ENCODE results near the gene SIL1. TPM values are rescaled to one million over a fixed set of nuclear protein-coding genes. Genes with fewer than 3 reads are reported as not detected.

SIL1 gene
- total and polyA plus RNA-seq, 9 of the 15 experiments (the other 6 are each of a cell fraction or from before 2014, with no cell fraction given), result 1.3 to 30.5 (median 18.1) TPM

DNA sequence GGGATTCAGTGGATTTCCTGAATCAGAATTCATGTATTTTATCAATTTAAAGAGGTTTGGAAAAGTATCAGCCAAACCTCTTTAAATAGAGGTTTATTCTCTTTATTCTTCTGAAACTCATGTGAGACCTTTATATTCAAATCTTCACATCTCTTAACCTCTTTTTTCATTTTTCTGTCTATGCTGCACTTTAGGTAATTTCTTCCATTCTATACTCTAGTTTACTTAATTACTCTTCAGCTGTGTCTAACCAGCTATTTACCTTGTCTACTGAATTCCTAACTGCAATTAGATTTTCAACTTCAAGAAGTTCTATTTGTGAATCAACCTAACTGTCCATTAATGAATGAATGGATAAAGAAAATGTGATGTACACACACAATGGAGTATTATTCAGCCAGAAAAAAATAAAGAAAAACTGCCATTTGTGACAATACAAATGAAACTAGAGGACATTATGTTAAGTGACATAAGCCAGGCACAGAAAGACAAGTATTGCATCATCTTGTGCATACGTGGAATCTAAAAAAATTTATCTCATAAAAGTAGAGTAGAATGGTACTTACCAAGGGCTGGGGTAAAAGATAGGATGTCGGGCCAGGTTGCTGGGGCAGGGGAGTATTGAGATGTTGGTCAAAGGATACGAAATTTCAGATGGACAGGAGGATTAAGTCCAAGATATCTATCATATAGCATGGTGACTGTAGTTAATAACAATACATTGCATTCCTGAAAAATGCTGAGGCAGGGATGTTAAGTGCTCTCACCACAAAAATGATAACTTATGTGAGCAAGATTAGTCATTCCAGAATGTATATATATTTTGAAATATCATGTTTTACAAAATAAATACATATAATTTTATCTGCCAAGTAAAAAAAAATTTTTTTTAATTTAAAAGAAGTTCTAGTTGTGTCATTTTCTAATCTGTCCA is 193.5 kb downstream of the SIL1 start (continued):
- TF ChIP-seq CCAR2 (IDR thresholded peaks at IDR 0.05; ENCODE audit: low read depth, low read length), result no peak
- peak; percentile 93 for TF ChIP-seq ZSCAN32 (CRISPR knock-in tag; IDR thresholded peaks at IDR 0.05)
- no peak for TF ChIP-seq PHF20 (IDR thresholded peaks at IDR 0.05; ENCODE audit: partially characterized antibody)
- no peak for TF ChIP-seq ZNF134 (CRISPR knock-in tag; conservative IDR thresholded peaks at IDR 0.05)
- TF ChIP-seq, protein P1, sequence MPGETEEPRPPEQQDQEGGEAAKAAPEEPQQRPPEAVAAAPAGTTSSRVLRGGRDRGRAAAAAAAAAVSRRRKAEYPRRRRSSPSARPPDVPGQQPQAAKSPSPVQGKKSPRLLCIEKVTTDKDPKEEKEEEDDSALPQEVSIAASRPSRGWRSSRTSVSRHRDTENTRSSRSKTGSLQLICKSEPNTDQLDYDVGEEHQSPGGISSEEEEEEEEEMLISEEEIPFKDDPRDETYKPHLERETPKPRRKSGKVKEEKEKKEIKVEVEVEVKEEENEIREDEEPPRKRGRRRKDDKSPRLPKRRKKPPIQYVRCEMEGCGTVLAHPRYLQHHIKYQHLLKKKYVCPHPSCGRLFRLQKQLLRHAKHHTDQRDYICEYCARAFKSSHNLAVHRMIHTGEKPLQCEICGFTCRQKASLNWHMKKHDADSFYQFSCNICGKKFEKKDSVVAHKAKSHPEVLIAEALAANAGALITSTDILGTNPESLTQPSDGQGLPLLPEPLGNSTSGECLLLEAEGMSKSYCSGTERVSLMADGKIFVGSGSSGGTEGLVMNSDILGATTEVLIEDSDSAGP (CRISPR knock-in tag; IDR thresholded peaks at IDR 0.05), result no peak
- no peak for TF ChIP-seq U2AF1 (optimal IDR thresholded peaks at IDR 0.05; ENCODE audit: low read depth, low read length)
- TF ChIP-seq CHD2 (IDR thresholded peaks at IDR 0.05; ENCODE audit: low read depth, low read length), result no peak
- no peak for TF ChIP-seq ZKSCAN1 (IDR thresholded peaks at IDR 0.05; ENCODE audit: low read depth, low read length)
- no peak for TF ChIP-seq DDX20 (tag; IDR thresholded peaks at IDR 0.05; ENCODE audit: low read depth)
- no peak for TF ChIP-seq ZNF583 (CRISPR knock-in tag; IDR thresholded peaks at IDR 0.05)
- TF ChIP-seq ESRRA (IDR thresholded peaks at IDR 0.05; ENCODE audit: borderline replicate concordance, low read depth), result no peak
- TF ChIP-seq RFX5 (IDR thresholded peaks at IDR 0.05; ENCODE audit: low read depth, low read length), result no peak
- TF ChIP-seq IRF9 (tag; IDR thresholded peaks at IDR 0.05), result peak; percentile 97
- TF ChIP-seq, protein P2, sequence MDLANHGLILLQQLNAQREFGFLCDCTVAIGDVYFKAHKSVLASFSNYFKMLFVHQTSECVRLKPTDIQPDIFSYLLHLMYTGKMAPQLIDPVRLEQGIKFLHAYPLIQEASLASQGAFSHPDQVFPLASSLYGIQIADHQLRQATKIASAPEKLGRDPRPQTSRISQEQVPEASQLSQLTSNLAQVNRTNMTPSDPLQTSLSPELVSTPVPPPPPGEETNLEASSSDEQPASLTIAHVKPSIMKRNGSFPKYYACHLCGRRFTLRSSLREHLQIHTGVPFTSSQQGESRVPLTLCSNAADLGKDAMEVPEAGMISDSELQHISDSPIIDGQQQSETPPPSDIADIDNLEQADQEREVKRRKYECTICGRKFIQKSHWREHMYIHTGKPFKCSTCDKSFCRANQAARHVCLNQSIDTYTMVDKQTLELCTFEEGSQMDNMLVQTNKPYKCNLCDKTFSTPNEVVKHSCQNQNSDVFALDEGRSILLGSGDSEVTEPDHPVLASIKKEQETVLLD (IDR thresholded peaks at IDR 0.05), result no peak
- TF ChIP-seq LEF1 (IDR thresholded peaks at IDR 0.05), result no peak
- peak; percentile 85 for TF ChIP-seq ATF7 (IDR thresholded peaks at IDR 0.05)
